Activated CD4-positive, CD25-positive, alpha-beta regulatory T cell treated with anti-CD3 and anti-CD28 coated beads, Interleukin-2, amount 50 U/mL, for 16 hours (primary cell): ENCODE results near the gene DTNA.

Experiments used
- DNase-seq: peaks from one replicate; pipeline ENCODE4 v3.0.0-alpha.2; 2020; ENCODE audit warnings: low read depth, low spot score

The DTNA gene

GRCh38 chr18:34858188-34858587 lies 148.1 kb downstream of the DTNA start:
- no peak for DNase-seq

GRCh38 chr18:34859496-34859895 lies 149.4 kb downstream of the DTNA start:
- no peak for DNase-seq

- DNase-seq, result no peak
Observed at GRCh38 chr18:34862561-34862960, 152.5 kb downstream of the DTNA start.

GRCh38 chr18:34863702-34864101 lies 153.6 kb downstream of the DTNA start:
- no peak for DNase-seq

- no peak for DNase-seq
Observed at GRCh38 chr18:34864836-34865497, 154.9 kb downstream of the DTNA start.

GRCh38 chr18:34866310-34866709 lies 156.2 kb downstream of the DTNA start:
- no peak for DNase-seq

GRCh38 chr18:34866739-34867138 lies 156.6 kb downstream of the DTNA start:
- no peak for DNase-seq

GRCh38 chr18:34867520-34867919 lies 157.4 kb downstream of the DTNA start:
- DNase-seq, result no peak

GRCh38 chr18:34870555-34871310 lies 160.6 kb downstream of the DTNA start:
- no peak for DNase-seq

- no peak for DNase-seq
Observed at GRCh38 chr18:34871435-34871834, 161.3 kb downstream of the DTNA start.

GRCh38 chr18:34872066-34872465 lies 162.0 kb downstream of the DTNA start:
- DNase-seq, result no peak

GRCh38 chr18:34873986-34874580 lies 164.0 kb downstream of the DTNA start:
- no peak for DNase-seq

- no peak for DNase-seq
Observed at GRCh38 chr18:34875150-34875549, 165.1 kb downstream of the DTNA start.

GRCh38 chr18:34880403-34880802 lies 170.3 kb downstream of the DTNA start:
- no peak for DNase-seq

GRCh38 chr18:34880882-34881834 lies 171.1 kb downstream of the DTNA start:
- no peak for DNase-seq

GRCh38 chr18:34884436-34884835 lies 174.3 kb downstream of the DTNA start:
- DNase-seq, result no peak

GRCh38 chr18:34886177-34886576 lies 176.1 kb downstream of the DTNA start:
- DNase-seq, result no peak

- no peak for DNase-seq
Observed at GRCh38 chr18:34887881-34888580, 177.9 kb downstream of the DTNA start.

- DNase-seq, result no peak
Observed at GRCh38 chr18:34890486-34891085, 180.5 kb downstream of the DTNA start.

- no peak for DNase-seq
Observed at GRCh38 chr18:34892379-34892778, 182.3 kb downstream of the DTNA start.

GRCh38 chr18:34893239-34893638 lies 183.1 kb downstream of the DTNA start:
- DNase-seq, result no peak
